Thymus (tissue), 11 donors: ENCODE data around the gene KCNQ1. TPM values are rescaled to one million over a fixed set of nuclear protein-coding genes. Genes with fewer than 3 reads are reported as not detected.

ENCODE experiments used
- DNase-seq, 9 donors: peaks; one replicate each; pipeline ENCODE4 v3.0.0-alpha.2; 2013; ENCODE audit warnings: low spot score in 9 of 9, low read depth in 6 of 9, missing footprints in 1 of 9
- H3K27ac ChIP-seq, 2 donors: one replicate each; pipeline ENCODE4 v1.5.1; 2013; ENCODE audit warnings: control low read depth in 1 of 2, low read depth in 1 of 2, low read length in 1 of 2, mild to moderate bottlenecking in 1 of 2, moderate library complexity in 1 of 2
- H3K27me3 ChIP-seq, 2 donors: one replicate each; pipeline ENCODE4 v1.5.1; 2013; ENCODE audit warnings: low read length in 1 of 2; ENCODE audit not compliant: control insufficient read depth in 2 of 2, insufficient read depth in 1 of 2
- H3K36me3 ChIP-seq, 2 donors: one replicate each; pipeline ENCODE4 v1.5.1; 2013; ENCODE audit warnings: low read length in 1 of 2, mild to moderate bottlenecking in 1 of 2, moderate library complexity in 1 of 2; ENCODE audit not compliant: control insufficient read depth in 2 of 2, insufficient read depth in 2 of 2
- H3K4me1 ChIP-seq, 2 donors: one replicate each; pipeline ENCODE4 v1.5.1; 2013; ENCODE audit warnings: low read length in 2 of 2; ENCODE audit not compliant: control insufficient read depth in 2 of 2, insufficient read depth in 2 of 2
- H3K4me3 ChIP-seq, 2 donors: one replicate each; pipeline ENCODE4 v1.5.1; 2013; ENCODE audit warnings: low read length in 2 of 2, control low read depth in 1 of 2, mild to moderate bottlenecking in 1 of 2
- H3K9me3 ChIP-seq, 2 donors: one replicate each; pipeline ENCODE4 v1.5.1; 2013; ENCODE audit warnings: low read length in 1 of 2, mild to moderate bottlenecking in 1 of 2; ENCODE audit not compliant: control insufficient read depth in 2 of 2, insufficient read depth in 1 of 2
- WGBS: extraction: QIAGEN DNeasy Blood & Tissue Kit; methylation state at CpG from one replicate; pipeline ENCODE4 v1.1.7; 2013; 5-methylcytosine and 5-hydroxymethylcytosine counted together
- polyA plus RNA-seq: library from polyadenylated mRNA; stranded (reverse); fragments of 200-250 nt; gene quantifications from one replicate; pipeline ENCODE4 v1.2.3, GENCODE V29; 2013
- total RNA-seq: library from RNA; stranded (reverse); fragments of 120-200 nt; gene quantifications from one replicate; pipeline ENCODE4 v1.2.4, GENCODE V29; 2013
- donor health status: healthy.

Gene KCNQ1
- total and polyA plus RNA-seq, 2 donors, result 0.94 to 3.7 TPM

- DNase-seq, result no peak
- no peak overlapping the region for H3K27ac ChIP-seq
- no peak overlapping the region for H3K4me3 ChIP-seq
- 64% methylated on average over 3 of the region's 3 CpGs for WGBS
- H3K36me3 ChIP-seq, result no peaks in the 10 kb centered on the region
- H3K27me3 ChIP-seq, result peaks cover 0 to 2% of the 10 kb centered on the region in 2 donors
- H3K4me1 ChIP-seq, result no peaks in the 10 kb centered on the region
- no peaks in the 10 kb centered on the region for H3K9me3 ChIP-seq
Measured at GRCh38 chr11:2765491-2765890, 320.7 kb downstream of the KCNQ1 start.

GRCh38 chr11:2766166-2766565 lies 321.4 kb downstream of the KCNQ1 start:
- peaks cover 0 to 2% of the 10 kb centered on the region in 2 donors for H3K27me3 ChIP-seq
- 94% methylated on average over 4 of the region's 4 CpGs for WGBS
- H3K9me3 ChIP-seq, result no peaks in the 10 kb centered on the region
- no peaks in the 10 kb centered on the region for H3K36me3 ChIP-seq
- no peaks in the 10 kb centered on the region for H3K4me1 ChIP-seq
- H3K4me3 ChIP-seq, result no peak overlapping the region
- H3K27ac ChIP-seq, result no peak overlapping the region
- no peak for DNase-seq

DNA sequence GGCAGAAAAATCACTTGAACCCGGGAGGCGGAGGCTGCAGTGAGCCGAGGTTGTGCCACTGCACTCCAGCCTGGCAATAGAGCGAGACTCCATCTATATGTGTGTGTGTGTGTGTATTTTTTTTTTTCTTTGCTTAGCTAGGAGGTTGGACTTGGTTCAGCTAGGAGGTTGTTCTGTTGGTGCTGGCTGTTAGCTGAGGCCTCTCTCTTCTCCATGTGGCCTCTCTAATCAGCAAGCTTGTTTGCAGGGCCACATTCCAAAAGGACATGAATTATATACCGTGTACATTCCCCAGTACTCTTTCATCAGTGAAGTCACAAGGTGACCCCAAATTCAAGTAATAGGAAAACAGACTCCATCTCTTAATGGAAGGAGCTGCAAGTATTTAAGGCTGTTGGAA lies 322.3 kb downstream of the KCNQ1 start:
- Histone ChIP-seq H3K27ac (no peak overlapping the region), H3K9me3 (no peaks in the 10 kb centered on the region), H3K4me1 (no peaks in the 10 kb centered on the region), H3K4me3 (no peak overlapping the region), H3K36me3 (no peaks in the 10 kb centered on the region), H3K27me3 (peaks cover 0 to 2% of the 10 kb centered on the region in 2 donors)
- no peak for DNase-seq
- WGBS, result 97% methylated on average over 5 of the region's 5 CpGs

GRCh38 chr11:2767801-2768200 lies 323.0 kb downstream of the KCNQ1 start:
- H3K36me3 ChIP-seq, result no peaks in the 10 kb centered on the region
- H3K27me3 ChIP-seq, result peaks cover 0 to 3% of the 10 kb centered on the region in 2 donors
- 90% methylated on average over 8 of the region's 8 CpGs for WGBS
- H3K4me1 ChIP-seq, result no peaks in the 10 kb centered on the region
- no peak overlapping the region for H3K4me3 ChIP-seq
- DNase-seq, result no peak
- H3K27ac ChIP-seq, result no peak overlapping the region
- H3K9me3 ChIP-seq, result no peaks in the 10 kb centered on the region

DNA sequence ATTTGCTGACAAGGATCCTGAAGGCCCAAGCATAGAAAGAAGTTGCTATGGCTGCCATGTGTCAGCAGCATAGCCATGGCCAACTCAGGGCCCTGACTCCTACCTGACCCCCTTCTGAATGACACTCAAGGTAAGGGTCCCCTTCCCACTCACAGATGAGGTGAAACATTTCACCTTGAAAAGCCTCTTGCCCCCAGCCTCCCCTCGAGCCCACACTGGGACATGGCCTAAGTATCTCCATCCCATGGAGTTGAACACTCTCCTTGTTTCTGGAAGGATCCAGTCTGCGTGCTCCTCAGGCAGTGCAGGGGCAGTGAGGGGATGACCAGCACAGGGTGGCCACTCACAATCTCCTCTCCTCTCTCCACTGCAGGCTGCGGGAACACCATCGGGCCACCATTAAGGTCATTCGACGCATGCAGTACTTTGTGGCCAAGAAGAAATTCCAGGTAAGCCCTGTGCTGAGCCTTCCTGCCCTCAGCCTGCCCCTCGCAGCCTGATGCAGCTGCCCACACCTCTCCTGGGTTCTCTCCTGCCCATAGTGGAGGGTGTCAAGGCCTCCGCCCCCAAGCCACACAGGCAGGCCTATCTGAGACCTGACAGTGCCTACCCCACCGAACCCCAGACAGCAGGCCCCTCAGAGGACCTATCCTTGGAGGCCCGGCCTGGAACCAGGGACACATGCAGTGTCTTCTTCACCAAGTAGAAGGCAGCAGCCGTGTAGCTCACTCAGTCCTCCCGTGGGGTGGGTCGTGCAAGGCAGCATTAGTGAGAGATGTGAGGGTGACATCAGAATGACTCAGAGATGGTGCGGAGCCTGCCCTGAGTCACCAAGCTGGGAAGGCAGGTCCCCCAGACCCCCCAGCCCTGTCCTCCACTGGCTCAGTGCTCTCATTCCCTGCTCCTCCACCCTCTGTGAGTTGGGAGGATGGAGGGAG lies 323.9 kb downstream of the KCNQ1 start:
- no peak for DNase-seq
- 97% methylated on average over 14 of the region's 14 CpGs for WGBS
- H3K27me3 ChIP-seq, result peaks cover 0 to 4% of the 10 kb centered on the region in 2 donors

DNA sequence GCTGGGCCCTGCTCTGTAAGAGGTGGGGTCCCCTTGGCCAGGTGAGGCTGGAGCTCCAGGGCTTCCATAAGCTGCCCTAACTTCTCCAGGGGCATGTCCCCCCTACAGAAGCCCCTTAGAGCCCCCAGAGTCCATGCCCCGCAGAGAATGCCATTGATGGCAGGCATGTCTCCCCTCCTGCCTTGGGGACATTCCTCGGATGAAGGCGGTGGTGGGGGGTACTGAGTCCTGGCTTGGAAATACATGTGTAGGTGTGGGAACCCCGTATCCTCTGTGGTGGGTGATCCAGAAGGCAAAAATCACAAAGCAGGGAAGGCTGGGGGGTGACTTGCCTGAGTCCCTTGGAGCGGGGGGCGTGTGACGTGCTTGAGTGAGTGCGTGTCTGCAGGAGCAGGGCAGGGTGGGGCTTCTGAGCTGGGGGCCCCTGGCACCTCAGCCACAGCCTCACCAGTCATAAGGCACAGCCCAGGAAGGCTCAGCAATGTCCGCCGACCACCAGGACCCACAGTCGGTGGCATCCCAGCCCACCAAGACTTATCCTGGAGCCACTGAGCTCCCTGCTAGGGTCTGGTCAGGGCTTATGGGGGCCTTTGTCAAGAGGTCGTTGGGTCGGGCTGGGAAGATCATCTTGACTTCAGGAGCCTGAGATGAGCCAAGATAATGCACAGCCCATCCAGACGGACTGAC lies 324.7 kb downstream of the KCNQ1 start:
- Histone ChIP-seq H3K36me3 (no peaks in the 10 kb centered on the region), H3K27me3 (peaks cover 0 to 8% of the 10 kb centered on the region in 2 donors), H3K27ac (no peak overlapping the region), H3K4me1 (peaks cover 0 to under 1% of the 10 kb centered on the region in 2 donors), H3K9me3 (no peaks in the 10 kb centered on the region), H3K4me3 (no peak overlapping the region)
- 96% methylated on average over 14 of the region's 14 CpGs for WGBS
- no peak for DNase-seq

More for the DNA sequence above, 323.9 kb downstream of the KCNQ1 start:
- Histone ChIP-seq H3K4me3 (no peak overlapping the region), H3K4me1 (no peaks in the 10 kb centered on the region), H3K27ac (no peak overlapping the region), H3K36me3 (no peaks in the 10 kb centered on the region), H3K9me3 (no peaks in the 10 kb centered on the region)

GRCh38 chr11:2770096-2770751 lies 325.4 kb downstream of the KCNQ1 start:
- 96% methylated on average over 13 of the region's 13 CpGs for WGBS
- H3K4me3 ChIP-seq, result no peak overlapping the region
- no peaks in the 10 kb centered on the region for H3K36me3 ChIP-seq
- no peaks in the 10 kb centered on the region for H3K9me3 ChIP-seq
- peaks cover 0 to 8% of the 10 kb centered on the region in 2 donors for H3K27me3 ChIP-seq
- no peak for DNase-seq
- H3K27ac ChIP-seq, result no peak overlapping the region
- H3K4me1 ChIP-seq, result peaks cover 4 to 8% of the 10 kb centered on the region in 2 donors

DNA sequence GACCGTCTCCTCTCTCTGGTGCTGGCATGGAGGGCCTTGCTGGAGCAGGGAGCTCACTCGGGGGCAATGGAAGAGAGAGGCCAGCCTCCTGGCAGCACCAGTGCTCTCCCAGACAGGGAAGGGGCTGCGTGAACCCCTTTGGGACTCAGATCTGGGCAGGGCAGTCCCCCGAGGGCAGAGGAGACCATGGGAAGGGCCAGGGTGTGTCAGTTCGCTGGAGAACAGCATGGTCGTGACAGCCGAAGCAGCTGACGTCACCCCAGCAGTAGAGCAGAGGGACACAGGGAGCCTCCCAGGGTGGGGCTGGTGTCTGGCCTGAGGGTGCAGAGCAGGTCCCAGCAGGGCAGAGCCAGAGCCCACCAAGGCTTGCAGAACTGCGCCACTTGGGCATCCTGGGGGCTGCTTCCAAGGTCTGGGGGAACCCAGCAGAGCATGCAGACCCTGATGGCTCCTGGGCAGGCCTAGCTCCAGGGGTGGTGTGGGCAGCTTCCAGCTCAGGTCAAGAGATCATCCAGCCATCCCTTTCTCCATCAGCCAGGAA lies 326.0 kb downstream of the KCNQ1 start:
- no peak for DNase-seq
- Histone ChIP-seq H3K36me3 (no peaks in the 10 kb centered on the region), H3K9me3 (no peaks in the 10 kb centered on the region), H3K4me1 (peaks cover 8 to 14% of the 10 kb centered on the region in 2 donors), H3K4me3 (no peak overlapping the region), H3K27me3 (peaks cover 0 to 8% of the 10 kb centered on the region in 2 donors), H3K27ac (no peak overlapping the region)
- 95% methylated on average over 9 of the region's 9 CpGs for WGBS
